ENCODE measurements around the gene BRINP3.

Gene BRINP3

DNA sequence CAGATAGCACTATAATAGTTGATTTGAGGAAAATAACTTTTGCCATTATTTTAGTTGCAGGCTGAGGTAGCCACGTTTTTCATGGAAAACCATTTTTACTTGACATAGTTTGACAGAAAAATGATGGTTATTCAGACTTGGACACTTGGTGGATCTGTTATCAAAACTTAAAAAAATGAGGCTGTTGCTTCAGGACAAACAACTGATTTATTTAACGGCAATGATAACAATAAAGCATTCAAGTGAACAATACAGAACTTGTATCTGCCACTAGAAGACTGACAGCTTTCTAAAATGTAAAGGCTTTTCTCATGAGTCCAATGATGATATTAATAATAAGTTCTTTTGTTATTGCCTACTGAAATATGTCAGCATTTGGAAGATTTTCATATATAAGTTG lies 322.9 kb downstream of the BRINP3 start:
- H3K4me3 ChIP-seq (ENCODE audit: low read depth, low read length): no peak overlapping the region
- DNase-seq (ENCODE audit: low read depth): no peak
- TF ChIP-seq, protein P1, sequence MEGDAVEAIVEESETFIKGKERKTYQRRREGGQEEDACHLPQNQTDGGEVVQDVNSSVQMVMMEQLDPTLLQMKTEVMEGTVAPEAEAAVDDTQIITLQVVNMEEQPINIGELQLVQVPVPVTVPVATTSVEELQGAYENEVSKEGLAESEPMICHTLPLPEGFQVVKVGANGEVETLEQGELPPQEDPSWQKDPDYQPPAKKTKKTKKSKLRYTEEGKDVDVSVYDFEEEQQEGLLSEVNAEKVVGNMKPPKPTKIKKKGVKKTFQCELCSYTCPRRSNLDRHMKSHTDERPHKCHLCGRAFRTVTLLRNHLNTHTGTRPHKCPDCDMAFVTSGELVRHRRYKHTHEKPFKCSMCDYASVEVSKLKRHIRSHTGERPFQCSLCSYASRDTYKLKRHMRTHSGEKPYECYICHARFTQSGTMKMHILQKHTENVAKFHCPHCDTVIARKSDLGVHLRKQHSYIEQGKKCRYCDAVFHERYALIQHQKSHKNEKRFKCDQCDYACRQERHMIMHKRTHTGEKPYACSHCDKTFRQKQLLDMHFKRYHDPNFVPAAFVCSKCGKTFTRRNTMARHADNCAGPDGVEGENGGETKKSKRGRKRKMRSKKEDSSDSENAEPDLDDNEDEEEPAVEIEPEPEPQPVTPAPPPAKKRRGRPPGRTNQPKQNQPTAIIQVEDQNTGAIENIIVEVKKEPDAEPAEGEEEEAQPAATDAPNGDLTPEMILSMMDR (IDR thresholded peaks at IDR 0.05; ENCODE audit: low read depth, low read length, missing control alignments): no peak

DNA sequence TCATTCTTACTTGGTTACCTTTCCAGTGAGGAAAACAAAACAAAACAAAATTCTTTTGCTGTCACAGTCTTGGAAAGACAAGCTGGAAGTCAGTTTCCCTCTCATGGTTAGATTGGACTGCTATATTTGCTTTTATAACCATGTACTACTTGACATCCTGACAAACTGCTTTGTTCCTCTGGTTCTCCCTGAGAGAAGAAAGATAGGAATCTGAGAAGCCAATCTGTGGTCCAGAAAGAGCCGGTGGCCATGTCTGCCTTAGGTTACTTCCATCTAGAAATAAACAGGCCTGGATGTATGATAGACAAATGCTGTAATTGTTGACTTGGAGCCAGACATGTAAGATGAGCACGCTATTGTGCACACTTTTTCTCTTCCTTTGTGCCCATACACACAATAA lies 330.0 kb downstream of the BRINP3 start:
- TF ChIP-seq, protein P1 (IDR thresholded peaks at IDR 0.05; ENCODE audit: low read depth, low read length, missing control alignments): no peak
- no peak for DNase-seq (ENCODE audit: low read depth)

DNA sequence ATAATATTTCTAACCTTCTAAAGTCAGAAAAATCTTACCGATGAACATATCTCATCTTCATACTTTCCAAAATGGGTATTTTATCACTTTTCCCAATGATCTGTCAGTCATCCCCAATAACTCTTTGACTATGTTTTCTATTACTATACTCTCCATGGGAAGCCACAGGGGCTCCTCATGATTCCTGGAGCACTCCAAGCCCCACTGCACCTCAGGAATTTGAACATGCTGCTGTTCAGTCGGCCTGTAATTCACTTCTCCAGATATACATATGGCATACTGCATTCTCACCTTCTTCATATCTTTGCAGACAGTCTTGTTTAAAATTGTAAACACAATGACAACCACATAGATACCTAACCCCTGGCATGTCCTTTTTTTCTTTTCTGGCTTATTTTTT lies 333.0 kb downstream of the BRINP3 start:
- DNase-seq (ENCODE audit: low read depth): no peak
- H3K4me3 ChIP-seq (ENCODE audit: low read depth, low read length): no peak overlapping the region
- TF ChIP-seq, protein P1 (IDR thresholded peaks at IDR 0.05; ENCODE audit: low read depth, low read length, missing control alignments): no peak

More for the DNA sequence above, 330.0 kb downstream of the BRINP3 start:
- no peak overlapping the region for H3K4me3 ChIP-seq (ENCODE audit: low read depth, low read length)

DNA sequence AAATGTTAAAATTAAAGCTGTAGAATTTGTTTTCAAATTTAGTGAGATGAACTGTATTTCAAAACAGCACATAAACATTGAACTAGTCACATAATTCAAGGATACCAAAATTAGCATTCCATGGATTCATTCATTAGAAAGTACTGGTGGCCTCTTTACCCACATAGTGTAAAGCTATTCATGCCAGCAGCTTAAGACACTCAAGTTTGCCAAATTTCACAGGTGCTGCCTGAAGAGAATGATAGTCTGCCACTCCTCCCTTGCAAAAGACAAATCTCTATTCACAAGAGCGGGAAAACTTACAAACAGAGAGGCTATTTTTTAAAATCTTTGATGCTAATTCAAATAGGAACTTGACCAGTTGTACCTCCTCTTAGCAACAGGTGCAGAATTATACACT lies 337.0 kb downstream of the BRINP3 start:
- H3K4me3 ChIP-seq (ENCODE audit: low read depth, low read length): no peak overlapping the region

DNA sequence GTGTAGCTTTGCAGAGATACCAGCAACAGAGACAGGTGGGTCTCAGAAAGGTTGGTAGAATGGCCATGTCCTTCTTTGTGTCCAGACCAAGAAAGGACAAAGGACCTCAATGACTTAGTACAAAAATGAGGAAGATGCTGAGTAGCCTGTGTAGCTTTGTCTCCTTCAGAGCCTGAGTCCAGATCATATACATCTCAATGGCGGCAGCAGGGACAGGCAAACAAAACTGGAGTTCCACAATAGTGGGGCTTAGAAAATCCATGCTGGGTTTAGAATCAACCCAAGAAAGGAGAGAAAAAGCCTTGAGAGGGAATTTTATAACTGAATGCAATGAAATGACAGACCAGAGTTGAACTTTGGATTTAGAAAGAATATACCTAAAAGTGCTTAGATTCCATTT lies 339.0 kb downstream of the BRINP3 start:
- DNase-seq (ENCODE audit: low read depth): no peak
- TF ChIP-seq, protein P1 (IDR thresholded peaks at IDR 0.05; ENCODE audit: low read depth, low read length, missing control alignments): no peak
- H3K4me3 ChIP-seq (ENCODE audit: low read depth, low read length): no peak overlapping the region

More for the DNA sequence above, 337.0 kb downstream of the BRINP3 start:
- DNase-seq (ENCODE audit: low read depth): no peak
- TF ChIP-seq, protein P1 (IDR thresholded peaks at IDR 0.05; ENCODE audit: low read depth, low read length, missing control alignments): no peak

DNA sequence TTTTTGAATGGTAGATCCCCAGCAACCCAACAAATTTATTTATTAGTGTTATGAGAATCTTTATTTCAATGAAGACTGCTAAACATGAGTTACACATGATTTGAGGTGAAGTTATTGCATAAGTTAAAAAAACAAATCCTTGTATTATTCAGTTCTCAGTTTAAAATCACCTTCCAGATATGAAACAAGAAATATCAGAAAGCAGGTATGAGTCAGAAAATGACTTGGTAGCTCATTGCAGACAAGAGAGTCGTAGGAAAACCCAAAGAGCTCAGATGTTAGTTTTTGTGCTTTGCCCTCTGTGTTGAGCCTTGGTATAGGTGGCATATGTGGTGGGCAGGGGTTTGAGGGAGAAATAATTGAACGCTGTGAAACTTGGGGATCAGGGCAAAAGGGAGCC lies 339.4 kb downstream of the BRINP3 start:
- TF ChIP-seq, protein P1 (IDR thresholded peaks at IDR 0.05; ENCODE audit: low read depth, low read length, missing control alignments): no peak

DNA sequence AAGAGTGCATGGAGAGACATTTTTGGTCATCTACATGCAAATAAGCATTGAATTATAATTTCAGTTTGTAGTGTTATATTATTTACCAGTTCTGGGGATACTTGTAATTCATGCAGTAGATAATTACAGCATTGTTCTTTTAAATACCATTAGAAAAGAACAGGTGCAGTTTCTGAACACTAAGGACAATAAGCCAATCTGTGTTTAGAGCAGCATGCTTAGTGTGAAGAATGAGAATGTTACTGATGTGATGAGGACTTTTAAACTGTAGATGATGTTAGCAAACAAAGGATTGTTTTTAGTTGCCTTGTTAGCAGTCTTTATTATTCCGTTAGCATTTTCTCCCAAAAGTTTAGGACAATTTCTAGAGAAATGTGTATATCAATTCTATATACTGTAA lies 348.3 kb downstream of the BRINP3 start:
- DNase-seq (ENCODE audit: low read depth): no peak
- no peak overlapping the region for H3K4me3 ChIP-seq (ENCODE audit: low read depth, low read length)
- TF ChIP-seq, protein P1 (IDR thresholded peaks at IDR 0.05; ENCODE audit: low read depth, low read length, missing control alignments): no peak

More for the DNA sequence above, 339.4 kb downstream of the BRINP3 start:
- no peak for DNase-seq (ENCODE audit: low read depth)
- H3K4me3 ChIP-seq (ENCODE audit: low read depth, low read length): no peak overlapping the region

Measured in GM12864 (cell line).